ENCODE data around the gene CXorf65.

Gene CXorf65

DNA sequence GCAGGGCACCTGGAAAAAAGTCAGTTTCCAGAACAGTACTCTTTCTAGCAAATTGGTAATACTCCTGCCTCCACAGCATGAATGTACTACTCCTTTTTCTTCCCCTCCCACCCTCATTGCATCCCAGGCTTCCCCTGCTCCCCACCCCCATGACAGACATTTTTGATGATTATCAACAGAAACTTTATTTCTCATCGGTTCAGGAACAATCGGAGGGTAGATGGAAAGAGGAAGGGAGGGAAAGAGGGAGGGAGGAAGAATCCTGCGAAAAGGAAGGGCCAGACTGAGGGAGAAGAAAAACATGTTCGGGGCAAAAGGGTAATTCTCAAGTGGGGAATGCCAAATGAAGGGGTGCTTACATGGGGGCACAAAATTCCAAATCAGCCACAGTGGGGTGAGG, 705 bp upstream of the CXorf65 start:
- no peak for DNase-seq (ENCODE audit: low spot score)

- no peak for DNase-seq (ENCODE audit: low spot score)
These were observed 912 bp downstream of the CXorf65 start for GRCh38 chrX:71105628-71106027.

- no peak for DNase-seq (ENCODE audit: low spot score)
These were observed 3.2 kb downstream of the CXorf65 start for GRCh38 chrX:71103110-71103983.

DNA sequence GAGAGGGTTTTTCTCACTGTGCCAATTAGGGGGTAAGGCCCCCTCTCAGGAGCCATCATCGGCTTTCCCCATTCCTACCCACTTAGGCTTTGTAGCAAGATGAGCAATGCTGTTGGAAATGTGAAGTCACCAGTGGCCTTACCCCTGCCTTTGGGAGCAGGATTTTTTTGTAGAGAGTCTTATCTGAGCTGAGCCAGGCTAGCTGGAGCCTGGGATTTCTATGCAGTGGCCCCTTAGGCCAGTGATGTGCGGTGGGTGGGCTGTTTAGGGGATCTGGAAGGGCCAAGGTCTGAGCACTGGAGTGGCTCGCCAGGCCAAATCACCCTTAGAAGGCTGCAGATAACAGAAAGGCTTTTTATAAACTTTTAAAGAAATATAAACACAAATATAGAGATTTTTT, 4.2 kb downstream of the CXorf65 start:
- no peak for DNase-seq (ENCODE audit: low spot score)

DNA sequence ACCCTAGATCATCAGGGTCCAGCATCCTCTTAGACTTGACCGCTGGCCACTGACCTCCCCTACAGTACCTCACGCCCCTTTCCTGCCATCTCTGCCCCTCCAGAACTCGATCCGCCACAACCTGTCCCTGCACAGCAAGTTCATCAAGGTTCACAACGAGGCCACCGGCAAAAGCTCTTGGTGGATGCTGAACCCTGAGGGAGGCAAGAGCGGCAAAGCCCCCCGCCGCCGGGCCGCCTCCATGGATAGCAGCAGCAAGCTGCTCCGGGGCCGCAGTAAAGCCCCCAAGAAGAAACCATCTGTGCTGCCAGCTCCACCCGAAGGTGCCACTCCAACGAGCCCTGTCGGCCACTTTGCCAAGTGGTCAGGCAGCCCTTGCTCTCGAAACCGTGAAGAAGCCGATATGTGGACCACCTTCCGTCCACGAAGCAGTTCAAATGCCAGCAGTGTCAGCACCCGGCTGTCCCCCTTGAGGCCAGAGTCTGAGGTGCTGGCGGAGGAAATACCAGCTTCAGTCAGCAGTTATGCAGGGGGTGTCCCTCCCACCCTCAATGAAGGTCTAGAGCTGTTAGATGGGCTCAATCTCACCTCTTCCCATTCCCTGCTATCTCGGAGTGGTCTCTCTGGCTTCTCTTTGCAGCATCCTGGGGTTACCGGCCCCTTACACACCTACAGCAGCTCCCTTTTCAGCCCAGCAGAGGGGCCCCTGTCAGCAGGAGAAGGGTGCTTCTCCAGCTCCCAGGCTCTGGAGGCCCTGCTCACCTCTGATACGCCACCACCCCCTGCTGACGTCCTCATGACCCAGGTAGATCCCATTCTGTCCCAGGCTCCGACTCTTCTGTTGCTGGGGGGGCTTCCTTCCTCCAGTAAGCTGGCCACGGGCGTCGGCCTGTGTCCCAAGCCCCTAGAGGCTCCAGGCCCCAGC, 5.7 kb downstream of the CXorf65 start:
- DNase-seq (ENCODE audit: low spot score), result no peak

- no peak for DNase-seq (ENCODE audit: low spot score)
These were observed 6.8 kb downstream of the CXorf65 start for GRCh38 chrX:71099736-71100135.

DNA sequence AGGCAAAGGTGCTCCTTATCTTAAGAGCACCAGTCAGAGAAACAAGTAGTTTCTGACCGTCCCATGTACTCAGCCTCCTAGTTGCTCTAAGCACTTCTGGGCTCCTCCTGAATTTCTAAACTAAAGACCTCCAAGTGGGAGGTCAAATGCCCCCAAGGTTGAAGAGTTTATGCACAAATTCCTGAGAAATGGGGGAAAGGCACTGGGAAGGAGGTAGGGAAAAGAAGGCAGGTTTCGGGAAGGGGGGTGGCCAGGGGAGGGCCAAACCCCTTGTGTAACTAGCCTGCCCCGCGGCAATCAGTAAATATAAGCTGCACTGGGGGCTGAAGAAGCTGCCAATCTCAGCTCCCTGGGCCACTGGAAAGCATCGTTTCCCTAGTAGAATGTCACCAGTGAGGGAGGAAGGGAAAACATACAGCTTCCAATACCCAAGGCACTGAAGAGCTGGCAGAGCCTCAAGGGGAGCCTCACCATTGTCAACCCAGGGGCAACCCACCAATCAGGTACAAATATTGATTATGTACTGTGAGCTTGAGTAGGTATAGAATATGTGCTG, 7.5 kb downstream of the CXorf65 start:
- DNase-seq (ENCODE audit: low spot score), result no peak

DNA sequence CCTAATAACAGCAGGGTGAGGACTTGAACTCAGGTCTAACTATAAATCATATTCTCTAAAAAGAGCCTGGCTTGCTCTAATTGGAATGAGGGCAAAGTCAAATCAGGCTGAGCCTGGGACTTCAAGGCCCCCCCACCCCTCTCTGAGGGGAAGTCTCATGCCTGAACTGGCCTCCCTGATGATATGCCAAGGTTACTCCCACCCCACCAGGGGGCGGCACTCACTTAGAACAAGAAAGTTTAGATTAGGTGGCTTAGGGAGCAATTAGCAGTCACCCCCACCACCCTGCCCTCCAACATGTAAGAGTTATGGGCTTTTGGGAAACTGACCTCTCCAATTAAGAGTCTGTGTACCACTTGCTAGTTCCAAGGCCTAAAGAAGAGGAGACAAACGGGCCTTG, 8.2 kb downstream of the CXorf65 start:
- DNase-seq (ENCODE audit: low spot score), result peak; percentile 27

GRCh38 chrX:71096760-71097032, 9.8 kb downstream of the CXorf65 start:
- DNase-seq (ENCODE audit: low spot score), result no peak

- peak; percentile 75 for DNase-seq (ENCODE audit: low spot score)
These were observed 10.4 kb downstream of the CXorf65 start for GRCh38 chrX:71095981-71096759.

- peak; percentile 89 for DNase-seq (ENCODE audit: low spot score)
These were observed 11.0 kb downstream of the CXorf65 start, which contains the start of gene FOXO4 for GRCh38 chrX:71095555-71095980. Gene FOXO4, plus strand, starts transcription at chrX:71095851. Its CDS starts 678 bp downstream, at chrX:71096529.

DNA sequence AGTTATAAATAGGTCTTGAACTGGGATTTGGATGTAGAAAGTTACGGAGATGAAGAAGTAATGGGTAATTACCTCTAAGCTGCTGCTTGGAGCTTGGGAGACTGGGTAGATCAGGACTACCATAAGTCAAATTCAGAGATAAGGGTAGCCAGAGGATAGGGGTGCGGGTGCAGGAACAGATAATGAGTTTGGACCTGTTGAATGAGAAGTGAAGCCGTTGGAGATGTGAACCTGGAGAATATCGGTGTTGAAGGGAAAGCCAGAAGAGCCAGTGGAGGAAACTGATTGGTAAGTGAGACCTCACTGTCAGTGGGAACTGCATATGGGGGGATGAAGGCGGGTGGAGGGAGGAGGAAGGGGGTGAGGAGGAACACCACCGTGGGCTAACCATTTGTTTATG, 11.5 kb downstream of the CXorf65 start:
- DNase-seq (ENCODE audit: low spot score), result no peak

- no peak for DNase-seq (ENCODE audit: low spot score)
These were observed 15.3 kb downstream of the CXorf65 start for GRCh38 chrX:71091263-71091662.

GRCh38 chrX:71085900-71086299, 20.6 kb downstream of the CXorf65 start:
- no peak for DNase-seq (ENCODE audit: low spot score)

- no peak for DNase-seq (ENCODE audit: low spot score)
These were observed 23.7 kb downstream of the CXorf65 start for GRCh38 chrX:71082822-71083221.

DNA sequence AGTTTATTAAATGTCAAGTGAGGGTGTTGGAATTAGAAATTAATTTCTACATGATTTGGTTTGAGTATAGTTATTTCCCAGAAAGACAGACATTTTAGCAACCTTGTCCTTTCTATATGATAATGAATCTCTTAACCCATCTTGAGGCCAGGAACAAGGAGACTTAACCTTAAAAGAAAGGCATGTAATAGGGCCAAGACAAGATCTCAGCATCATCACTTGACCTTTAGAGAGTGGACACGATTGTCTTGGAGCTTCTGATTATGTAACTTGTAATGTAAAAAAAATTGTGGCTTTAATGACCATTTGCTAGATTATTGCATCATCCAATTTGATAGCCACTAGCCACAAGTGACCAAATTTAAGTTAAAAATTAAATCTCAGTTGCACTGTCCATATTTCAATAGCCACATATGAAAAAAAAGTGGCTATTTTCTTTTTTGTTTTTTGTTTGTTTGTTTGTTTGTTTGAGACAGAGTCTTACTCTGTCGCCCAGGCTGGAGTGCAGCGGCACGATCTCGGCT, 24.4 kb downstream of the CXorf65 start:
- no peak for DNase-seq (ENCODE audit: low spot score)

GRCh38 chrX:71081330-71082123, 25.0 kb downstream of the CXorf65 start:
- no peak for DNase-seq (ENCODE audit: low spot score)

- no peak for DNase-seq (ENCODE audit: low spot score)
These were observed 36.0 kb downstream of the CXorf65 start for GRCh38 chrX:71070531-71070930.

DNA sequence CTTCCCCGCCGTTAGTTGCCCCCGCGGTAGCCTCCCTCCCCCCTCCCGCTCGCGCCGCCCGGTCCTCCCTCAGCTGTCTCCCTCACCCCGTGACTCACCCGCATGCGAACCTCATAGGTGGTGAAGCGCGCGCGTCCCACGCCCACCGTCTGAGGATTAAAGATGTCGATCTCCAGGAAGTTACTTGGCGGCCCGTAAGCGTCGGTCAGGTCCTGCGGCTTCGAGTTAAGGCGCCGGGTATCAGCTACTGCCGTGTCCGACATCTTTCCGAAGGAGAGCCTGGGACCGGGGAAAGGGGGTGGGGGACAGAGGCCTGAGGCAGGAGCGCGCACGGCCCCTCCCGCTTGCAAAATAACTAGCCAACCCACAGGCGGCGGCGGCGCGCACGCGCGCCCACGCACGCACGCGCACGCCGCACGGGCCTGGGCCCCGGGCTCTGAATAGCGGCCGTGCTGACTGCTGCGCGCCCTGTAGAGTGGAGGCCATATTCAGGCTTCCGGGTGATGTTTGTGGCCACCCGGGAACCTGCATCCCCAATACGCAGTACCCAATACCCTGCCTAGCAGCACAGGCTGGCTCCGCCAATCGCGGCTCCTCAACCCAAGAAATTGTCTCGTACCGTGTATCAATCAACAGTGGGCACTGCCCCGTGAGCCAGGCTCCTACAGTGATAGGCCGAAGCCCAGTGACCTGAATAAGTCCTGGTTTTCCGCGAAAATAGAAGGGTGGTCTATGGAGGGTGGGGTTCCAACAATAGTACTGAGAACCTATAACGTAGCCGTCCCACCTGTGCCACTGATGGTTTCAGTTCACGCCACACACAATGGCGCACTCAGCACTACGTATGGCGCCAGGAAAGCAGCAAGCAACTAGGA, 38.3 kb downstream of the CXorf65 start, which contains the start of gene SNX12:
TSS of gene SNX12 (minus strand) at position 291 of the 875 bp plus-strand sequence. CDS start at position 263, 28 bp downstream.
- peak; percentile 85 for DNase-seq (ENCODE audit: low spot score)

GRCh38 chrX:71067712-71068043, 38.9 kb downstream of the CXorf65 start:
- no peak for DNase-seq (ENCODE audit: low spot score)

Data from GM03348 (cell line).